WI38 (cell line): ENCODE data around the gene SIL1.

Source experiments
- H3K4me3 ChIP-seq: 2 replicates; pipeline ENCODE4 v1.5.1; 2011; ENCODE audit warnings: low read depth, mild to moderate bottlenecking, control low read depth, low read length
- TF ChIP-seq, protein P1 (sequence below): IDR thresholded peaks from 2 replicates; pipeline ENCODE4 v1.5.1; 2012; ENCODE audit warnings: low read depth, mild to moderate bottlenecking, control low read depth, low read length

Gene SIL1

DNA sequence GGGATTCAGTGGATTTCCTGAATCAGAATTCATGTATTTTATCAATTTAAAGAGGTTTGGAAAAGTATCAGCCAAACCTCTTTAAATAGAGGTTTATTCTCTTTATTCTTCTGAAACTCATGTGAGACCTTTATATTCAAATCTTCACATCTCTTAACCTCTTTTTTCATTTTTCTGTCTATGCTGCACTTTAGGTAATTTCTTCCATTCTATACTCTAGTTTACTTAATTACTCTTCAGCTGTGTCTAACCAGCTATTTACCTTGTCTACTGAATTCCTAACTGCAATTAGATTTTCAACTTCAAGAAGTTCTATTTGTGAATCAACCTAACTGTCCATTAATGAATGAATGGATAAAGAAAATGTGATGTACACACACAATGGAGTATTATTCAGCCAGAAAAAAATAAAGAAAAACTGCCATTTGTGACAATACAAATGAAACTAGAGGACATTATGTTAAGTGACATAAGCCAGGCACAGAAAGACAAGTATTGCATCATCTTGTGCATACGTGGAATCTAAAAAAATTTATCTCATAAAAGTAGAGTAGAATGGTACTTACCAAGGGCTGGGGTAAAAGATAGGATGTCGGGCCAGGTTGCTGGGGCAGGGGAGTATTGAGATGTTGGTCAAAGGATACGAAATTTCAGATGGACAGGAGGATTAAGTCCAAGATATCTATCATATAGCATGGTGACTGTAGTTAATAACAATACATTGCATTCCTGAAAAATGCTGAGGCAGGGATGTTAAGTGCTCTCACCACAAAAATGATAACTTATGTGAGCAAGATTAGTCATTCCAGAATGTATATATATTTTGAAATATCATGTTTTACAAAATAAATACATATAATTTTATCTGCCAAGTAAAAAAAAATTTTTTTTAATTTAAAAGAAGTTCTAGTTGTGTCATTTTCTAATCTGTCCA lies 193.5 kb downstream of the SIL1 start:
- no peak overlapping the region for H3K4me3 ChIP-seq
- TF ChIP-seq, protein P1, sequence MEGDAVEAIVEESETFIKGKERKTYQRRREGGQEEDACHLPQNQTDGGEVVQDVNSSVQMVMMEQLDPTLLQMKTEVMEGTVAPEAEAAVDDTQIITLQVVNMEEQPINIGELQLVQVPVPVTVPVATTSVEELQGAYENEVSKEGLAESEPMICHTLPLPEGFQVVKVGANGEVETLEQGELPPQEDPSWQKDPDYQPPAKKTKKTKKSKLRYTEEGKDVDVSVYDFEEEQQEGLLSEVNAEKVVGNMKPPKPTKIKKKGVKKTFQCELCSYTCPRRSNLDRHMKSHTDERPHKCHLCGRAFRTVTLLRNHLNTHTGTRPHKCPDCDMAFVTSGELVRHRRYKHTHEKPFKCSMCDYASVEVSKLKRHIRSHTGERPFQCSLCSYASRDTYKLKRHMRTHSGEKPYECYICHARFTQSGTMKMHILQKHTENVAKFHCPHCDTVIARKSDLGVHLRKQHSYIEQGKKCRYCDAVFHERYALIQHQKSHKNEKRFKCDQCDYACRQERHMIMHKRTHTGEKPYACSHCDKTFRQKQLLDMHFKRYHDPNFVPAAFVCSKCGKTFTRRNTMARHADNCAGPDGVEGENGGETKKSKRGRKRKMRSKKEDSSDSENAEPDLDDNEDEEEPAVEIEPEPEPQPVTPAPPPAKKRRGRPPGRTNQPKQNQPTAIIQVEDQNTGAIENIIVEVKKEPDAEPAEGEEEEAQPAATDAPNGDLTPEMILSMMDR: no peak

- no peak overlapping the region for H3K4me3 ChIP-seq
- TF ChIP-seq, protein P1: no peak
Observed at GRCh38 chr5:138999674-139000073, 198.5 kb downstream of the SIL1 start.

- H3K4me3 ChIP-seq: no peak overlapping the region
- TF ChIP-seq, protein P1: no peak
Observed at GRCh38 chr5:138998521-138998920, 199.6 kb downstream of the SIL1 start.

- H3K4me3 ChIP-seq: no peak overlapping the region
Observed at GRCh38 chr5:138996120-138996519, 202.0 kb downstream of the SIL1 start.

GRCh38 chr5:138990986-138991590 lies 207.1 kb downstream of the SIL1 start:
- H3K4me3 ChIP-seq: no peak overlapping the region
- TF ChIP-seq, protein P1: no peak

More at GRCh38 chr5:138996120-138996519, 202.0 kb downstream of the SIL1 start:
- TF ChIP-seq, protein P1: no peak

GRCh38 chr5:138989720-138990119 lies 208.4 kb downstream of the SIL1 start:
- no peak overlapping the region for H3K4me3 ChIP-seq
- TF ChIP-seq, protein P1: no peak
